HEK293 (cell line): ENCODE data around the gene CRX.

Source experiments
- YY1 ChIP-seq: fragments of 450-650 bp; formaldehyde crosslinking; IDR thresholded peaks from 2 replicates; pipeline ENCODE4 v1.5.1; 2018; ENCODE audit warnings: missing biosample characterization, missing genetic modification characterization
- ZNF416 ChIP-seq: fragments of 450-650 bp; formaldehyde crosslinking; IDR thresholded peaks from 2 replicates; pipeline ENCODE4 v1.5.1; 2016; ENCODE audit warnings: missing biosample characterization, missing genetic modification characterization
- ZNF747 ChIP-seq: fragments of 450-650 bp; formaldehyde crosslinking; IDR thresholded peaks from 2 replicates; pipeline ENCODE4 v1.5.1; 2016; ENCODE audit warnings: missing biosample characterization, missing genetic modification characterization
- TF ChIP-seq, protein P1 (sequence below): fragments of 450-650 bp; formaldehyde crosslinking; IDR thresholded peaks from 2 replicates; pipeline ENCODE4 v1.5.1; 2016; ENCODE audit warnings: missing biosample characterization, missing genetic modification characterization
- TF ChIP-seq, protein P2 (sequence below): fragments of 450-650 bp; formaldehyde crosslinking; IDR thresholded peaks from 2 replicates; pipeline ENCODE4 v1.5.1; 2016; ENCODE audit warnings: missing biosample characterization, missing genetic modification characterization
- TF ChIP-seq, protein P3 (sequence below): sonication (generic); formaldehyde crosslinking; IDR thresholded peaks from 2 replicates; pipeline ENCODE4 v1.8.1; 2022; ENCODE audit warnings: mild to moderate bottlenecking, moderate library complexity, missing genetic modification reagents

DNA sequence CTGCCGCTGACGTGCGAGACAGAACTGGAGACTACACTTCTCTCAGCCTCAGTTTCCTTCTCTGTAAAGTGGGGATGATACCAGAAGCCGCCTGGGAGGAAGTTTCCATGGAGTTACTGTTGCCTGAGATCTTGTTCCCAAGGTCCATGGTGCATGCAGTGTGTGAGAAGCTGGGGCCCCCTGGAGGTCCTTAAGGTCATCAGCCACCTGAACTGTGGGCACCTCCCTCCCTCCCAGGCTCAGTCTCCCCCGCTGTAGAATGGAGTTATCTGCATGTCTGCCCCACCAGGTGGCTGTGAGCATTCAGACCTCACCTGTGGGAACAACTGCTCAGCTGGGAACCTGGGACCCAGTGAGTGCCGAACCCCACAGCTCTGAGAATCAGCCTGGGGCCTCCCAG, 2.7 kb downstream of the CRX start:
- TF ChIP-seq ZNF747 (tag by site-specific recombination): no peak
- TF ChIP-seq, protein P1, sequence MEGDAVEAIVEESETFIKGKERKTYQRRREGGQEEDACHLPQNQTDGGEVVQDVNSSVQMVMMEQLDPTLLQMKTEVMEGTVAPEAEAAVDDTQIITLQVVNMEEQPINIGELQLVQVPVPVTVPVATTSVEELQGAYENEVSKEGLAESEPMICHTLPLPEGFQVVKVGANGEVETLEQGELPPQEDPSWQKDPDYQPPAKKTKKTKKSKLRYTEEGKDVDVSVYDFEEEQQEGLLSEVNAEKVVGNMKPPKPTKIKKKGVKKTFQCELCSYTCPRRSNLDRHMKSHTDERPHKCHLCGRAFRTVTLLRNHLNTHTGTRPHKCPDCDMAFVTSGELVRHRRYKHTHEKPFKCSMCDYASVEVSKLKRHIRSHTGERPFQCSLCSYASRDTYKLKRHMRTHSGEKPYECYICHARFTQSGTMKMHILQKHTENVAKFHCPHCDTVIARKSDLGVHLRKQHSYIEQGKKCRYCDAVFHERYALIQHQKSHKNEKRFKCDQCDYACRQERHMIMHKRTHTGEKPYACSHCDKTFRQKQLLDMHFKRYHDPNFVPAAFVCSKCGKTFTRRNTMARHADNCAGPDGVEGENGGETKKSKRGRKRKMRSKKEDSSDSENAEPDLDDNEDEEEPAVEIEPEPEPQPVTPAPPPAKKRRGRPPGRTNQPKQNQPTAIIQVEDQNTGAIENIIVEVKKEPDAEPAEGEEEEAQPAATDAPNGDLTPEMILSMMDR: no peak
- no peak for TF ChIP-seq ZNF416
- no peak for TF ChIP-seq YY1 (tag by site-specific recombination)
- TF ChIP-seq, protein P2, sequence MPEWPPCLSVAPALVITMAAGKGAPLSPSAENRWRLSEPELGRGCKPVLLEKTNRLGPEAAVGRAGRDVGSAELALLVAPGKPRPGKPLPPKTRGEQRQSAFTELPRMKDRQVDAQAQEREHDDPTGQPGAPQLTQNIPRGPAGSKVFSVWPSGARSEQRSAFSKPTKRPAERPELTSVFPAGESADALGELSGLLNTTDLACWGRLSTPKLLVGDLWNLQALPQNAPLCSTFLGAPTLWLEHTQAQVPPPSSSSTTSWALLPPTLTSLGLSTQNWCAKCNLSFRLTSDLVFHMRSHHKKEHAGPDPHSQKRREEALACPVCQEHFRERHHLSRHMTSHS (tag by site-specific recombination): no peak
- TF ChIP-seq, protein P3, sequence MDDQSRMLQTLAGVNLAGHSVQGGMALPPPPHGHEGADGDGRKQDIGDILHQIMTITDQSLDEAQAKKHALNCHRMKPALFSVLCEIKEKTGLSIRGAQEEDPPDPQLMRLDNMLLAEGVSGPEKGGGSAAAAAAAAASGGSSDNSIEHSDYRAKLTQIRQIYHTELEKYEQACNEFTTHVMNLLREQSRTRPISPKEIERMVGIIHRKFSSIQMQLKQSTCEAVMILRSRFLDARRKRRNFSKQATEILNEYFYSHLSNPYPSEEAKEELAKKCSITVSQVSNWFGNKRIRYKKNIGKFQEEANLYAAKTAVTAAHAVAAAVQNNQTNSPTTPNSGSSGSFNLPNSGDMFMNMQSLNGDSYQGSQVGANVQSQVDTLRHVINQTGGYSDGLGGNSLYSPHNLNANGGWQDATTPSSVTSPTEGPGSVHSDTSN (CRISPR knock-in tag): no peak
